ENCODE results near the gene RETN.

The RETN gene

GRCh38 chr19:7657131-7657751 lies 11.6 kb upstream of the RETN start:
- no peak overlapping the region for H3K4me3 ChIP-seq (ENCODE audit: insufficient read depth, low read depth, low read length, poor library complexity, severe bottlenecking)
- DNase-seq, result no peak
- no peaks in the 10 kb centered on the region for H3K9me3 ChIP-seq (ENCODE audit: control insufficient read depth, low read length)
- H3K4me1 ChIP-seq (ENCODE audit: control insufficient read depth, insufficient read depth, low read length, poor library complexity, severe bottlenecking), result peaks cover 7% of the 10 kb centered on the region
- H3K36me3 ChIP-seq (ENCODE audit: control insufficient read depth, insufficient read depth, low read length), result no peaks in the 10 kb centered on the region
- H3K27me3 ChIP-seq (replicated peaks; ENCODE audit: control insufficient read depth, insufficient read depth, low read length, poor library complexity, severe bottlenecking), result no peaks in the 10 kb centered on the region
- H3K27ac ChIP-seq (ENCODE audit: insufficient read depth, low read length, poor library complexity, severe bottlenecking), result no peak overlapping the region

GRCh38 chr19:7658219-7658686 lies 10.6 kb upstream of the RETN start:
- H3K27ac ChIP-seq (ENCODE audit: insufficient read depth, low read length, poor library complexity, severe bottlenecking), result peak overlapping the region; percentile 27
- H3K36me3 ChIP-seq (ENCODE audit: control insufficient read depth, insufficient read depth, low read length), result no peaks in the 10 kb centered on the region
- H3K4me1 ChIP-seq (ENCODE audit: control insufficient read depth, insufficient read depth, low read length, poor library complexity, severe bottlenecking), result peaks cover 7% of the 10 kb centered on the region
- H3K27me3 ChIP-seq (replicated peaks; ENCODE audit: control insufficient read depth, insufficient read depth, low read length, poor library complexity, severe bottlenecking), result no peaks in the 10 kb centered on the region
- no peaks in the 10 kb centered on the region for H3K9me3 ChIP-seq (ENCODE audit: control insufficient read depth, low read length)
- no peak for DNase-seq
- H3K4me3 ChIP-seq (ENCODE audit: insufficient read depth, low read depth, low read length, poor library complexity, severe bottlenecking), result peak overlapping the region; percentile 9

- DNase-seq, result no peak
- Histone ChIP-seq H3K4me3 (ENCODE audit: insufficient read depth, low read depth, low read length, poor library complexity, severe bottlenecking) (no peak overlapping the region), H3K9me3 (ENCODE audit: control insufficient read depth, low read length) (no peaks in the 10 kb centered on the region), H3K27ac (ENCODE audit: insufficient read depth, low read length, poor library complexity, severe bottlenecking) (no peak overlapping the region), H3K27me3 (replicated peaks; ENCODE audit: control insufficient read depth, insufficient read depth, low read length, poor library complexity, severe bottlenecking) (no peaks in the 10 kb centered on the region), H3K36me3 (ENCODE audit: control insufficient read depth, insufficient read depth, low read length) (no peaks in the 10 kb centered on the region), H3K4me1 (ENCODE audit: control insufficient read depth, insufficient read depth, low read length, poor library complexity, severe bottlenecking) (peaks cover 7% of the 10 kb centered on the region)
Measured at GRCh38 chr19:7661744-7662538, 6.9 kb upstream of the RETN start.

GRCh38 chr19:7662657-7663056 lies 6.2 kb upstream of the RETN start:
- DNase-seq, result no peak
- Histone ChIP-seq H3K27me3 (replicated peaks; ENCODE audit: control insufficient read depth, insufficient read depth, low read length, poor library complexity, severe bottlenecking) (no peaks in the 10 kb centered on the region), H3K9me3 (ENCODE audit: control insufficient read depth, low read length) (no peaks in the 10 kb centered on the region), H3K4me1 (ENCODE audit: control insufficient read depth, insufficient read depth, low read length, poor library complexity, severe bottlenecking) (peaks cover 7% of the 10 kb centered on the region), H3K4me3 (ENCODE audit: insufficient read depth, low read depth, low read length, poor library complexity, severe bottlenecking) (no peak overlapping the region), H3K27ac (ENCODE audit: insufficient read depth, low read length, poor library complexity, severe bottlenecking) (no peak overlapping the region), H3K36me3 (ENCODE audit: control insufficient read depth, insufficient read depth, low read length) (no peaks in the 10 kb centered on the region)

GRCh38 chr19:7663706-7664105 lies 5.1 kb upstream of the RETN start:
- H3K27ac ChIP-seq (ENCODE audit: insufficient read depth, low read length, poor library complexity, severe bottlenecking), result no peak overlapping the region
- no peaks in the 10 kb centered on the region for H3K9me3 ChIP-seq (ENCODE audit: control insufficient read depth, low read length)
- no peaks in the 10 kb centered on the region for H3K27me3 ChIP-seq (replicated peaks; ENCODE audit: control insufficient read depth, insufficient read depth, low read length, poor library complexity, severe bottlenecking)
- H3K36me3 ChIP-seq (ENCODE audit: control insufficient read depth, insufficient read depth, low read length), result no peaks in the 10 kb centered on the region
- DNase-seq, result no peak
- no peaks in the 10 kb centered on the region for H3K4me1 ChIP-seq (ENCODE audit: control insufficient read depth, insufficient read depth, low read length, poor library complexity, severe bottlenecking)
- no peak overlapping the region for H3K4me3 ChIP-seq (ENCODE audit: insufficient read depth, low read depth, low read length, poor library complexity, severe bottlenecking)

- Histone ChIP-seq H3K4me1 (ENCODE audit: control insufficient read depth, insufficient read depth, low read length, poor library complexity, severe bottlenecking) (peaks cover under 1% of the 10 kb centered on the region), H3K4me3 (ENCODE audit: insufficient read depth, low read depth, low read length, poor library complexity, severe bottlenecking) (no peak overlapping the region), H3K27me3 (replicated peaks; ENCODE audit: control insufficient read depth, insufficient read depth, low read length, poor library complexity, severe bottlenecking) (no peaks in the 10 kb centered on the region), H3K36me3 (ENCODE audit: control insufficient read depth, insufficient read depth, low read length) (no peaks in the 10 kb centered on the region), H3K9me3 (ENCODE audit: control insufficient read depth, low read length) (no peaks in the 10 kb centered on the region), H3K27ac (ENCODE audit: insufficient read depth, low read length, poor library complexity, severe bottlenecking) (no peak overlapping the region)
- DNase-seq, result no peak
Measured at GRCh38 chr19:7665076-7665475, 3.8 kb upstream of the RETN start.

GRCh38 chr19:7669641-7670040 lies 792 bp downstream of the RETN start:
- no peak overlapping the region for H3K27ac ChIP-seq (ENCODE audit: insufficient read depth, low read length, poor library complexity, severe bottlenecking)
- H3K36me3 ChIP-seq (ENCODE audit: control insufficient read depth, insufficient read depth, low read length), result no peaks in the 10 kb centered on the region
- H3K4me1 ChIP-seq (ENCODE audit: control insufficient read depth, insufficient read depth, low read length, poor library complexity, severe bottlenecking), result peaks cover 4% of the 10 kb centered on the region
- no peaks in the 10 kb centered on the region for H3K9me3 ChIP-seq (ENCODE audit: control insufficient read depth, low read length)
- H3K4me3 ChIP-seq (ENCODE audit: insufficient read depth, low read depth, low read length, poor library complexity, severe bottlenecking), result no peak overlapping the region
- peaks cover 3% of the 10 kb centered on the region for H3K27me3 ChIP-seq (replicated peaks; ENCODE audit: control insufficient read depth, insufficient read depth, low read length, poor library complexity, severe bottlenecking)
- no peak for DNase-seq

- Histone ChIP-seq H3K9me3 (ENCODE audit: control insufficient read depth, low read length) (no peaks in the 10 kb centered on the region), H3K27ac (ENCODE audit: insufficient read depth, low read length, poor library complexity, severe bottlenecking) (no peak overlapping the region), H3K4me3 (ENCODE audit: insufficient read depth, low read depth, low read length, poor library complexity, severe bottlenecking) (no peak overlapping the region), H3K4me1 (ENCODE audit: control insufficient read depth, insufficient read depth, low read length, poor library complexity, severe bottlenecking) (peaks cover 4% of the 10 kb centered on the region), H3K36me3 (ENCODE audit: control insufficient read depth, insufficient read depth, low read length) (no peaks in the 10 kb centered on the region), H3K27me3 (replicated peaks; ENCODE audit: control insufficient read depth, insufficient read depth, low read length, poor library complexity, severe bottlenecking) (peaks cover 3% of the 10 kb centered on the region)
- DNase-seq, result no peak
Measured at GRCh38 chr19:7670150-7670783, 1.4 kb downstream of the RETN start.

- Histone ChIP-seq H3K4me3 (ENCODE audit: insufficient read depth, low read depth, low read length, poor library complexity, severe bottlenecking) (no peak overlapping the region), H3K27ac (ENCODE audit: insufficient read depth, low read length, poor library complexity, severe bottlenecking) (no peak overlapping the region), H3K27me3 (replicated peaks; ENCODE audit: control insufficient read depth, insufficient read depth, low read length, poor library complexity, severe bottlenecking) (peaks cover 3% of the 10 kb centered on the region), H3K4me1 (ENCODE audit: control insufficient read depth, insufficient read depth, low read length, poor library complexity, severe bottlenecking) (peaks cover 4% of the 10 kb centered on the region), H3K9me3 (ENCODE audit: control insufficient read depth, low read length) (no peaks in the 10 kb centered on the region), H3K36me3 (ENCODE audit: control insufficient read depth, insufficient read depth, low read length) (no peaks in the 10 kb centered on the region)
- DNase-seq, result no peak
Measured at GRCh38 chr19:7670790-7671189, 1.9 kb downstream of the RETN start.

GRCh38 chr19:7672522-7672921 lies 3.7 kb downstream of the RETN start:
- Histone ChIP-seq H3K9me3 (ENCODE audit: control insufficient read depth, low read length) (no peaks in the 10 kb centered on the region), H3K36me3 (ENCODE audit: control insufficient read depth, insufficient read depth, low read length) (no peaks in the 10 kb centered on the region), H3K27ac (ENCODE audit: insufficient read depth, low read length, poor library complexity, severe bottlenecking) (no peak overlapping the region), H3K4me3 (ENCODE audit: insufficient read depth, low read depth, low read length, poor library complexity, severe bottlenecking) (no peak overlapping the region), H3K27me3 (replicated peaks; ENCODE audit: control insufficient read depth, insufficient read depth, low read length, poor library complexity, severe bottlenecking) (peaks cover 3% of the 10 kb centered on the region), H3K4me1 (ENCODE audit: control insufficient read depth, insufficient read depth, low read length, poor library complexity, severe bottlenecking) (peaks cover 13% of the 10 kb centered on the region)
- DNase-seq, result no peak
